ENCODE data around the gene MBTPS1.

DNA sequence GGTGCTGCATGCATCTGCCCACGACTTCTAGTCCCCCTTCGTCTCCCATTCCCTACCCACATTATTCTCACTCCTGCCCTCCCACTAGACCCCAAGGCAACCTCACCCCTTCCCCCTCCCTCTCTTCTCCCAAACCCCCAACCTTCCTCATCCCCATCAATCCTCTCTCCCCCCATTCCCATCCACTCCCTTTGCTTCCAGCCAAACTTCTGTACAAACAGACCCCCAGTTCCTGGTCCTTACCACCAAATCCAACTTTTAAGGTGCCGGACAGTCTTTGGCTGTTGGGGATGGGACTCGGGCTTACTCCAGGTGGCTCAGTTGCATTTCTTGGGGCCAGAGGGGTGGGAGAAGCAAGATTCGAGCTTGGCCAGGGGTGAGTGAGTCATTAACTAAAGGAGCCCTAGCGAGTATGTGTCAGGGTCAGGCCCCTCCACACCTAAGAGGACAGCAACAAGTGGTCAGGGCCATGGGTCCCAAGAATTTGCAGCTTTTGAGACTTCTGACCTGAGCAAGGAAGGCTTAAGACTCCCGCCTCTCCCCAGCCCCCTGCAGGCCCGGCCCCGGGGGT lies 74.3 kb downstream of the MBTPS1 start, which contains the start of gene SLC38A8:
- TF ChIP-seq CTCF (IDR thresholded peaks at IDR 0.05) (no peak), POLR2A (IDR thresholded peaks at IDR 0.05) (no peak), POLR2AphosphoS5 (IDR thresholded peaks at IDR 0.05) (no peak)
